ENCODE results near the gene MXD3. TPM values are rescaled to one million over a fixed set of nuclear protein-coding genes. Genes with fewer than 3 reads are reported as not detected.

Gene MXD3
- total and polyA plus RNA-seq, 10 of the 15 experiments (the other 5 are each of a cell fraction or from before 2014, with no cell fraction given): 0.24 to 29.8 (median 13.5) TPM

DNA sequence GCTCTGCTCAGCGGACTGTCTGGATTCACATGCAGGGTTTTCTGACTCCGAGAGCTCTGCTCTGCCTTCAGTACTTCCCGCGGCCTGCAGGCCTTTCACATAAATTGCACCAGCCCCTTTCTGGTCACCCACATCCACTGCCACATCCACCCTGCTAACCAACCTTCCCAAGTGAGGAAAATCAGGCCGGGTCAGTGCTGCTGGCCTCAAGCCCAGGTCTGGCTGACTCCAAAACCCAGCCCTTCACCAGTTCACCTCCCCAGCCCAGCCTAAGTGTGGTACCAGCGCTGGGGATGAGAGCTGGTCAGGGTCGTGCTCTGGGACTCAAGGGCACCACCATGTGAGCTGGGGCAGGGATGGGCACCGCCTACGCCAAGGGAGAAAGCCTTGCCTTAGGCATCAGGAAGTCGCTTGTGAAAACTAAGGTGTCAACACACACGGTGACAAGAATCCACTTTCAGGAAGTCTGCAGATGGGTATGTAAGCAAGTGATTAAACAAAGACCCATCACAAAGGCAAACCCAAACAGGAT, 27.5 kb upstream of the MXD3 start:
- FAIRE-seq: no peak
- no peak for DNase-seq (ENCODE audit: low read depth, low spot score)
- in situ Hi-C loops (cut with MboI) (no loop called here), intact Hi-C loops (cut with micrococcal nuclease; ENCODE audit: unreplicated experiment) (no loop called here)
- H4K20me1 ChIP-seq (ENCODE audit: control insufficient read depth, insufficient read depth): no peaks in the 10 kb centered on the region
- H3K79me2 ChIP-seq (ENCODE audit: control insufficient read depth, insufficient read depth, low read length): peaks cover 20% of the 10 kb centered on the region
- no peak overlapping the region for H3K4me3 ChIP-seq
- H3K9me3 ChIP-seq (replicated peaks; ENCODE audit: control insufficient read depth, insufficient read depth, low read length): no peaks in the 10 kb centered on the region; the same call in 1 of the 3 replicates
- no peak overlapping the region for H3K4me2 ChIP-seq (ENCODE audit: control insufficient read depth, insufficient read depth)
- no peaks in the 10 kb centered on the region for H3K4me1 ChIP-seq (ENCODE audit: control insufficient read depth, insufficient read depth, low read length)
- no peaks in the 10 kb centered on the region for H3K27me3 ChIP-seq (replicated peaks in 1 of 2; ENCODE audit: control insufficient read depth in 2 of 2, insufficient read depth in 2 of 2, low read length in 1 of 2)
- no peak overlapping the region for H2AFZ ChIP-seq (ENCODE audit: control insufficient read depth, low read depth, low read length)
- RAD21 ChIA-PET (ENCODE audit: unreplicated experiment): no interaction called here
- H3K27ac ChIP-seq (ENCODE audit: control insufficient read depth, insufficient read depth): no peak overlapping the region
- SMC1A ChIA-PET (ENCODE audit: uncharacterized antibody, unreplicated experiment): no interaction called here
- TF ChIP-seq ZSCAN29 (IDR thresholded peaks at IDR 0.05) (no peak), RFX5 (IDR thresholded peaks at IDR 0.05; ENCODE audit: low read depth, low read length) (no peak)
- peaks cover 21 to 46% of the 10 kb centered on the region in 2 experiments for H3K36me3 ChIP-seq (ENCODE audit: control insufficient read depth in 2 of 2, insufficient read depth in 2 of 2, low read length in 1 of 2)
- CTCF ChIA-PET: interaction anchor here (1.0 kb wide), 1 partner anchor 30 kb away, joined by 3 read pairs; no protein-coding TSS in a partner anchor
- WGBS (ENCODE audit: insufficient coverage, insufficient replicate concordance, low lambda C conversion rate, missing lambda C conversion rate): 91% methylated on average over 11 of the region's 11 CpGs
- no TSS peak for BruUV-seq (replicated peaks)
- POLR2A ChIA-PET: no interaction called here
- ATAC-seq: no peak
- H3K9ac ChIP-seq (ENCODE audit: control insufficient read depth, insufficient read depth, low read length): no peak overlapping the region

GRCh38 chr5:177338251-177339106, 26.8 kb upstream of the MXD3 start:
- Histone ChIP-seq H3K79me2 (ENCODE audit: control insufficient read depth, insufficient read depth, low read length) (peaks cover 15% of the 10 kb centered on the region), H3K27me3 (replicated peaks in 1 of 2; ENCODE audit: control insufficient read depth in 2 of 2, insufficient read depth in 2 of 2, low read length in 1 of 2) (no peaks in the 10 kb centered on the region), H3K4me2 (ENCODE audit: control insufficient read depth, insufficient read depth) (no peak overlapping the region), H3K27ac (ENCODE audit: control insufficient read depth, insufficient read depth) (no peak overlapping the region), H4K20me1 (ENCODE audit: control insufficient read depth, insufficient read depth) (no peaks in the 10 kb centered on the region), H2AFZ (ENCODE audit: control insufficient read depth, low read depth, low read length) (no peak overlapping the region), H3K4me3 (no peak overlapping the region), H3K9ac (ENCODE audit: control insufficient read depth, insufficient read depth, low read length) (no peak overlapping the region), H3K36me3 (ENCODE audit: control insufficient read depth in 2 of 2, insufficient read depth in 2 of 2, low read length in 1 of 2) (peaks cover 19 to 52% of the 10 kb centered on the region in 2 experiments), H3K9me3 (replicated peaks; ENCODE audit: control insufficient read depth, insufficient read depth, low read length) (no peaks in the 10 kb centered on the region; the same call in 1 of the 3 replicates), H3K4me1 (ENCODE audit: control insufficient read depth, insufficient read depth, low read length) (no peaks in the 10 kb centered on the region)
- BruUV-seq (replicated peaks): no TSS peak
- no peak for FAIRE-seq
- 84% methylated on average over 22 of the region's 22 CpGs for WGBS (ENCODE audit: insufficient coverage, insufficient replicate concordance, low lambda C conversion rate, missing lambda C conversion rate)
- ChIA-PET SMC1A (ENCODE audit: uncharacterized antibody, unreplicated experiment) (no interaction called here), RAD21 (ENCODE audit: unreplicated experiment) (no interaction called here), CTCF (interaction anchor here (1.0 kb wide), 1 partner anchor 31 kb away, joined by 3 read pairs; no protein-coding TSS in a partner anchor), POLR2A (no interaction called here)
- DNase-seq (ENCODE audit: low read depth, low spot score): no peak
- no peak for ATAC-seq
- TF ChIP-seq PAX5 (IDR thresholded peaks at IDR 0.05; ENCODE audit: borderline replicate concordance, low read depth, low read length) (no peak), TARDBP (IDR thresholded peaks at IDR 0.05; ENCODE audit: borderline replicate concordance) (no peak), CHD1 (IDR thresholded peaks at IDR 0.05; ENCODE audit: low read depth, low read length) (no peak), DPF2 (IDR thresholded peaks at IDR 0.05) (no peak), SRF (IDR thresholded peaks at IDR 0.05; ENCODE audit: low read depth in 2 of 2, low read length in 2 of 2) (no peak), NBN (IDR thresholded peaks at IDR 0.05) (no peak), FOXM1 (IDR thresholded peaks at IDR 0.05; ENCODE audit: low read depth, low read length) (no peak), CBX5 (IDR thresholded peaks at IDR 0.05; ENCODE audit: low read depth) (no peak), CHD4 (IDR thresholded peaks at IDR 0.05) (no peak)
- TF ChIP-seq, protein P1, sequence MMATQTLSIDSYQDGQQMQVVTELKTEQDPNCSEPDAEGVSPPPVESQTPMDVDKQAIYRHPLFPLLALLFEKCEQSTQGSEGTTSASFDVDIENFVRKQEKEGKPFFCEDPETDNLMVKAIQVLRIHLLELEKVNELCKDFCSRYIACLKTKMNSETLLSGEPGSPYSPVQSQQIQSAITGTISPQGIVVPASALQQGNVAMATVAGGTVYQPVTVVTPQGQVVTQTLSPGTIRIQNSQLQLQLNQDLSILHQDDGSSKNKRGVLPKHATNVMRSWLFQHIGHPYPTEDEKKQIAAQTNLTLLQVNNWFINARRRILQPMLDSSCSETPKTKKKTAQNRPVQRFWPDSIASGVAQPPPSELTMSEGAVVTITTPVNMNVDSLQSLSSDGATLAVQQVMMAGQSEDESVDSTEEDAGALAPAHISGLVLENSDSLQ (IDR thresholded peaks at IDR 0.05): no peak
- in situ Hi-C loops (cut with MboI) (no loop called here), intact Hi-C loops (cut with micrococcal nuclease; ENCODE audit: unreplicated experiment) (no loop called here)

All from GM12878 (cell line).